Gastroesophageal sphincter (tissue), 3 donors: ENCODE results near the gene CLCN3.

ENCODE experiments used
- CTCF ChIP-seq, 4 experiments: fragments of 200-600 bp in 2 of 4; fragments of 450-650 bp in 2 of 4; sonication (generic) in 1 of 4; IDR thresholded peaks; one replicate each; pipeline ENCODE4 v1.5.1; 2017 to 2019; ENCODE audit warnings: antibody characterized with exemption in 4 of 4, mild to moderate bottlenecking in 2 of 4, moderate library complexity in 2 of 4
- POLR2A ChIP-seq, 2 donors: fragments of 450-650 bp; IDR thresholded peaks; one replicate each; pipeline ENCODE4 v1.6.1; 2017; ENCODE audit warnings: antibody characterized with exemption in 2 of 2, mild to moderate bottlenecking in 2 of 2, moderate library complexity in 1 of 2
- POLR2AphosphoS5 ChIP-seq: sonication (generic); formaldehyde crosslinking; IDR thresholded peaks from one replicate; pipeline ENCODE4 v1.6.1; 2017; ENCODE audit warnings: antibody characterized with exemption

GRCh38 chr4:169768385-169768784 is 148.0 kb downstream of the CLCN3 start:
- TF ChIP-seq CTCF (IDR thresholded peaks at IDR 0.05), result no peak
- no peak for TF ChIP-seq POLR2AphosphoS5
- TF ChIP-seq POLR2A (IDR thresholded peaks at IDR 0.05), result no peak
